Measurements from ENCODE around the gene DDX42. TPM values are rescaled to one million over a fixed set of nuclear protein-coding genes. Genes with fewer than 3 reads are reported as not detected.

DDX42 gene
- total and polyA plus RNA-seq, 2 experiments from 2014 or later = 37.2 to 52.6 TPM

DNA sequence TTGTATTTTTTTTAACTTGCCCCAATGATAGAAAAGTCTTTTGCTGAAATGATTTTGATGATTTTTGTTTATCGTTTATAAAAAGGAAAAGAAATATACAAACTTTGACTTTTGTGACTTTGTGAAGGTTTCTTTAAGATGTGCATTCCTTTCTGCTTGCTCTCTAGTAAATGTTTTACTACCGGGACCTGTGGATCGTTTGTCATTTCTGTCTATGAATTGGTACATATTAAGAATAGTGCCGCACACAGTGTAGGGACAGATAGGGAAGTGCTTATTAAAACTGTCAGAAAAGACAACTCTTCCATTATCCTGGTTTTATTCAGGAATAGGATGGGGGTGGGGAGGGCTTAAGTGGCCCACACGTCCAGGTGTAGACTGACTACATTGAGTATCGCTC, 45.2 kb downstream of the DDX42 start:
- peaks cover 53% of the 10 kb centered on the region for H3K79me2 ChIP-seq (ENCODE audit: insufficient read depth)
- no peak overlapping the region for H3K4me2 ChIP-seq (ENCODE audit: unreplicated experiment)
- H3K36me3 ChIP-seq (ENCODE audit: low read depth) = peaks cover 95% of the 10 kb centered on the region
- peaks cover 78% of the 10 kb centered on the region for H3F3A ChIP-seq (ENCODE audit: insufficient read depth)
- no peaks in the 10 kb centered on the region for H3K9me2 ChIP-seq (ENCODE audit: insufficient read depth)
- H3K27me3 ChIP-seq (replicated peaks; ENCODE audit: insufficient read depth) = no peaks in the 10 kb centered on the region
- no peaks in the 10 kb centered on the region for H3K9me3 ChIP-seq (ENCODE audit: low read depth)
- H2AFZ ChIP-seq = no peak overlapping the region
- no peaks in the 10 kb centered on the region for H4K20me1 ChIP-seq (ENCODE audit: insufficient read depth)
- no peak for TF ChIP-seq EZH2 (IDR thresholded peaks at IDR 0.05; ENCODE audit: insufficient read depth, poor library complexity, severe bottlenecking)
- no peak for TF ChIP-seq EZH2phosphoT487 (IDR thresholded peaks at IDR 0.05; ENCODE audit: insufficient read depth, low read depth)
- H3K4me1 ChIP-seq (ENCODE audit: insufficient read depth) = peaks cover 4% of the 10 kb centered on the region; the same call in 1 of the 2 replicates
- 73 to 78% methylated on average over 6 of the region's 6 CpGs for WGBS, 2 experiments (ENCODE audit: low coverage in 1 of 2, low lambda C conversion rate in 2 of 2, missing lambda C conversion rate in 2 of 2)
- no peak for DNase-seq
- in situ Hi-C loops (cut with MboI) = no loop called here
- no peak overlapping the region for H3K4me3 ChIP-seq
- H3K27ac ChIP-seq = no peak overlapping the region
- H3K9ac ChIP-seq = no peak overlapping the region

GRCh38 chr17:63819585-63820537, 45.9 kb downstream of the DDX42 start:
- peaks cover 57% of the 10 kb centered on the region for H3K79me2 ChIP-seq (ENCODE audit: insufficient read depth)
- WGBS, 2 experiments (ENCODE audit: low coverage in 1 of 2, low lambda C conversion rate in 2 of 2, missing lambda C conversion rate in 2 of 2) = 78 to 81% methylated on average over 21 of the region's 21 CpGs
- peaks cover 4% of the 10 kb centered on the region; the same call in 1 of the 2 replicates for H3K4me1 ChIP-seq (ENCODE audit: insufficient read depth)
- no peaks in the 10 kb centered on the region for H3K9me3 ChIP-seq (ENCODE audit: low read depth)
- H3K27me3 ChIP-seq (replicated peaks; ENCODE audit: insufficient read depth) = no peaks in the 10 kb centered on the region
- TF ChIP-seq EZH2 (IDR thresholded peaks at IDR 0.05; ENCODE audit: insufficient read depth, poor library complexity, severe bottlenecking) = no peak
- no peak overlapping the region for H3K9ac ChIP-seq
- no peak overlapping the region for H3K4me3 ChIP-seq
- no peak overlapping the region for H3K4me2 ChIP-seq (ENCODE audit: unreplicated experiment)
- H3K9me2 ChIP-seq (ENCODE audit: insufficient read depth) = no peaks in the 10 kb centered on the region
- no peak overlapping the region for H2AFZ ChIP-seq
- peaks cover 95% of the 10 kb centered on the region for H3K36me3 ChIP-seq (ENCODE audit: low read depth)
- peaks cover 72% of the 10 kb centered on the region for H3F3A ChIP-seq (ENCODE audit: insufficient read depth)
- no peaks in the 10 kb centered on the region for H4K20me1 ChIP-seq (ENCODE audit: insufficient read depth)
- H3K27ac ChIP-seq = no peak overlapping the region
- in situ Hi-C loops (cut with MboI) = no loop called here
- no peak for DNase-seq

DNA sequence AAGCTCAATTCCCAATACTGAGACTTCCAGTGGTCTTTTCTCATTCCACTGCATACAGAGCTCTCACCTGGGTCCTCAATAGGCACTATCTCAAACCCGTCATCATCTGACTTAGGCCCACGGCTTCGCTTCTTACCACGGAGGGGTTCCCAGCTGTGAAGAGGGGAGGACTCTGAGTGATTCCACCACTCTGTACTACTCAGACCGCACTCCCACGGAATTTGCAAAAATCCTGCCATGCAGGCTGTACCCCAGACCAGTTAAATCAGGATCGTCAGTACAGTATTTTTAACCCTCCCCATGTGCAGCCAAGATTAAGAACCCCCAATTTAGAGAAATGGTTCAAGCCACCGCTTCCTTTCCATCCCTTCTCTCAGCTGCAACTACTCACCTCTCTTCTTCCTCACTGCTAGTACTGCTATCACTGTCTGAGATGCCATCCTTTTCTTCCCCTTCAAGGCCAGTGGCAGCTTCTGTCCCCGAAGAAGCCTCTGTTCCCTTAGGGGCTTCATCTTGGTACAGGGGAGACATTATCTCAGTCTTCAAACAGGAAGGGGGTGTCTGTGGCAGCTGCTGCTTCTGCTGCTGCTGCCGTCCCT, 47.1 kb downstream of the DDX42 start:
- Histone ChIP-seq H3K9me2 (ENCODE audit: insufficient read depth) (no peaks in the 10 kb centered on the region), H3K9ac (no peak overlapping the region), H2AFZ (no peak overlapping the region), H3K4me2 (ENCODE audit: unreplicated experiment) (no peak overlapping the region), H3K36me3 (ENCODE audit: low read depth) (peaks cover 91% of the 10 kb centered on the region), H3K27ac (no peak overlapping the region), H3K4me1 (ENCODE audit: insufficient read depth) (peaks cover 4% of the 10 kb centered on the region; the same call in 1 of the 2 replicates), H4K20me1 (ENCODE audit: insufficient read depth) (no peaks in the 10 kb centered on the region), H3K4me3 (no peak overlapping the region), H3K27me3 (replicated peaks; ENCODE audit: insufficient read depth) (no peaks in the 10 kb centered on the region), H3F3A (ENCODE audit: insufficient read depth) (peaks cover 60% of the 10 kb centered on the region), H3K9me3 (ENCODE audit: low read depth) (no peaks in the 10 kb centered on the region), H3K79me2 (ENCODE audit: insufficient read depth) (peaks cover 59% of the 10 kb centered on the region)
- WGBS, 2 experiments (ENCODE audit: low coverage in 1 of 2, low lambda C conversion rate in 2 of 2, missing lambda C conversion rate in 2 of 2) = 69 to 76% methylated on average over 10 of the region's 10 CpGs
- no peak for TF ChIP-seq EZH2phosphoT487 (IDR thresholded peaks at IDR 0.05; ENCODE audit: insufficient read depth, low read depth)
- no peak for TF ChIP-seq EZH2 (IDR thresholded peaks at IDR 0.05; ENCODE audit: insufficient read depth, poor library complexity, severe bottlenecking)
- DNase-seq = no peak
- in situ Hi-C loops (cut with MboI) = no loop called here

GRCh38 chr17:63821804-63822203, 47.8 kb downstream of the DDX42 start:
- Histone ChIP-seq H3K9me2 (ENCODE audit: insufficient read depth) (no peaks in the 10 kb centered on the region), H3K27ac (no peak overlapping the region), H3K79me2 (ENCODE audit: insufficient read depth) (peaks cover 66% of the 10 kb centered on the region), H3F3A (ENCODE audit: insufficient read depth) (peaks cover 52% of the 10 kb centered on the region), H3K36me3 (ENCODE audit: low read depth) (peaks cover 84% of the 10 kb centered on the region), H3K4me1 (ENCODE audit: insufficient read depth) (no peaks in the 10 kb centered on the region; the same call in 1 of the 2 replicates), H3K4me3 (no peak overlapping the region), H3K9ac (no peak overlapping the region), H3K4me2 (ENCODE audit: unreplicated experiment) (no peak overlapping the region), H4K20me1 (ENCODE audit: insufficient read depth) (no peaks in the 10 kb centered on the region), H3K27me3 (replicated peaks; ENCODE audit: insufficient read depth) (no peaks in the 10 kb centered on the region), H2AFZ (no peak overlapping the region), H3K9me3 (ENCODE audit: low read depth) (no peaks in the 10 kb centered on the region)
- TF ChIP-seq EZH2phosphoT487 (IDR thresholded peaks at IDR 0.05; ENCODE audit: insufficient read depth, low read depth) (no peak), EZH2 (IDR thresholded peaks at IDR 0.05; ENCODE audit: insufficient read depth, poor library complexity, severe bottlenecking) (no peak)
- WGBS, 2 experiments (ENCODE audit: low coverage in 1 of 2, low lambda C conversion rate in 2 of 2, missing lambda C conversion rate in 2 of 2) = 63 to 76% methylated on average over 6 of the region's 6 CpGs
- in situ Hi-C loops (cut with MboI) = no loop called here
- DNase-seq = no peak

Measured in GM23248 (cell line).